Measurements from ENCODE around the gene TYROBP.
A peak's percentile ranks its signal among the peaks of the same experiment; 100 is the strongest.
"Not testable (repeated sequence)": the region's sequence is repeated elsewhere in the genome, so short reads cannot be mapped to it uniquely, and the experiment has no call there.

The TYROBP gene

GRCh38 chr19:35870798-35871197 lies 37.3 kb downstream of the TYROBP start:
- no peak for DNase-seq (ENCODE audit: low read depth, low spot score)

DNA sequence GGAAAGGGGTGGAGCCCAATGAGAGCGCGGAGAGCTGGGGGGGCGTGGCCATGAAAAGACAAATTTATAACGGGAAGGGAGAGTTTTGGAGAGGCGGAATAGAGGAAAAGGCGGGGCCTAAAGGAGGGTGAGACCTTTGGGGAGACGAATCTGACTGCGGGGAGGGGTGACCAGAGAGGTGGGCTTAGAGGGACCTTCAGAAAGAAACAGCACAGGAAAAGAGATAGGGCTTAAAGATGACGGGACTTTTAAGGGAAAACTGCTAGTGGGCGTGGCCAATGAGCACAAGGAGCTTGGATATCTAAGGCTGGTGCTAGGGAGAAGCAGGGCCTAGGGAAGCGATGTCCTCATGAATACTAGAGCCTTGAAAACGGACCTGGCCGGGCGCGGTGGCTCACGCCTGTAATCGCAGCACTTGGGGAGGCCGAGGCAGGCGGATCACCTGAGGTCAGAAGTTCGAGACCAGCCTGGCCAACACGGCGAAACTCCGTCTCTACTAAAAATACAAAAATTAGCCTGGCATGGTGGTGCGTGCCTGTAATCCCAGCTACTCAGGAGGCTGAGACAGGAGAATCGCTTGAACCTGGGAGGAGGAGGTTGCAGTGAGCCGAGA lies 37.9 kb downstream of the TYROBP start:
- not testable (repeated sequence) for DNase-seq (ENCODE audit: low read depth, low spot score)

DNA sequence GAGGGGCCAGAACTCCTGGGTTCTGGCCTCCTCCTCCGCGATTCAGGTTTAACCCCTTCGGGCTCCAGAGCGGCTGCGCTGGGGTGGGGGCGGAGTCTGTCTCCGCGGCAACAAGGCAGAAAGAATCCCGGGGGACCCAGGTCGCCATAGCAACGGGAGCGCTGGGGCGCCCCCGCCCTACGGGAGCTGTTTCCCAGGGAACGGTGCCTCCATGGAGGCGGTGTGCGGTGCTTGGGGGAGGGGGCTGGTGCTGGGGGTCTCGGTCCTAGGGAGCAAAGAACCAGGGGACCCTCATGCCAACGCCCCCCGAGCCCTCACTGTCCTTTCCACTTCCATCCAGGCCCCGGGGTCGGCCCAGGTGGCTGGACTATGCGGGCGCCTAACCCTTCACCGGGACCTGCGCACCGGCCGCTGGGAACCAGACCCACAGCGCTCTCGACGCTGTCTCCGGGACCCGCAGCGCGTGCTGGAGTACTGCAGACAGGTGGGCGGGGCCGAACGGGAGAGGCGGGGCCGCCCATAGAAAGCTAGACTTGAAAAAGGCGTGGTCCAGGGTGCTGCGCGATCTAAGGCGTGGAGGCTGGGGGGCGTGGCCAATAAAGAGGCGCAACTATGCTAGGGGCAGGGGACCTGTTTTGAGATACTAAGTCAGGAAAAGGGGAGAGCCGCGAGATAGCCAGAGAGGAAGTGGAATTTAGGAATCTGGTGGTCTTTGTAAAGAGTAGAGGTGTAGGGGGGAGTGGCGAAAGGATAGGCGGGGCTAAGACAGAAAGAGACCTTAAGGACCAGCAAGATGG lies 38.6 kb downstream of the TYROBP start:
- DNase-seq (ENCODE audit: low read depth, low spot score) = peak; percentile 50

DNA sequence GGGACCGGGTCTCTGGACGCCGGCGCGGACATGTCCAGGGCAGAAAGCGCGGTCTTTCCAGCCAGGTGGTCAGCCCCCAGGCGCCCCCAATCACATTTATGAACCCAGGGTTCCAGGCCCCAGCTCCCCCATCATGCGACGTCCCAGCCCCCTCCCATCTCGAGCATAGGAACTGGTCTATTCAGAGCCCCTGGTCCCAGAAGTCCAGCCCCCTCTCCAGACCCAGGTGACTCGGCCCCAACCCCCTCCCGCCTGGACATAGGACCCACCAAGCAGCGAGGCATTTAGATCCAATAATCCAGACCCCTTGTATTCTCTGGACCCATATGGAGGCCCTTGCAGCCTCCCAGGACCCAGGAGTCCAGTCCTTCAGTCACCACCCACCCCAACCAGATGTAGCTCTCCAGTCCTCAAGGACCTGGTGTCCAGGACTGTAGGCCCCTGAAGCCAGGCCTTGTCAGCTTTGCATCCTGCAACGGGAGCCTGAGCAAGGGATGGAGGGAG lies 39.2 kb downstream of the TYROBP start:
- DNase-seq (ENCODE audit: low read depth, low spot score) = no peak

- DNase-seq (ENCODE audit: low read depth, low spot score) = peak; percentile 37
These were observed 39.8 kb downstream of the TYROBP start, which contains the start of gene APLP1 for GRCh38 chr19:35868172-35868822. APLP1 (plus strand) TSS chr19:35868574; CDS start chr19:35868637, 63 bp downstream.

DNA sequence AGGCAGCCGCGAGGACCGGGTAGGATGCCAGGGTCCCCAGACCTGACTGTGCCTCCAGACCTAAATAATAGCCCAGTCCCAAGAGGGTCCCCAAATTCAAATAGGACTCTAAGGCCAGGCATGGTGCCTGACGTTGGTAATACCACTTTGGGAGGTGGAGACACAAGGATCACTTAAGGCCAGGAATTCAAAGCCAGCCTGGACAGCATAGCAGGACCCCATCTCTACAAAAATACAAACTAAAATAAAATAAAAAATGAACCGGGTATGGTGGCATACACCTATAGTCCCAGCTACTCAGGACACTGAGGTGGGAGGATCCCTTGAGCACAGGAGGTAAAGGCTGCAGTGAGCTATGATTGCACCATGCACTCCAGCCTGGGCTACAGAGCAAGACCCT lies 45.1 kb downstream of the TYROBP start:
- DNase-seq (ENCODE audit: low read depth, low spot score) = no peak

GRCh38 chr19:35862528-35862927 lies 45.6 kb downstream of the TYROBP start:
- no peak for DNase-seq (ENCODE audit: low read depth, low spot score)

- DNase-seq (ENCODE audit: low read depth, low spot score) = no peak
These were observed 46.4 kb downstream of the TYROBP start for GRCh38 chr19:35861640-35862160.

DNA sequence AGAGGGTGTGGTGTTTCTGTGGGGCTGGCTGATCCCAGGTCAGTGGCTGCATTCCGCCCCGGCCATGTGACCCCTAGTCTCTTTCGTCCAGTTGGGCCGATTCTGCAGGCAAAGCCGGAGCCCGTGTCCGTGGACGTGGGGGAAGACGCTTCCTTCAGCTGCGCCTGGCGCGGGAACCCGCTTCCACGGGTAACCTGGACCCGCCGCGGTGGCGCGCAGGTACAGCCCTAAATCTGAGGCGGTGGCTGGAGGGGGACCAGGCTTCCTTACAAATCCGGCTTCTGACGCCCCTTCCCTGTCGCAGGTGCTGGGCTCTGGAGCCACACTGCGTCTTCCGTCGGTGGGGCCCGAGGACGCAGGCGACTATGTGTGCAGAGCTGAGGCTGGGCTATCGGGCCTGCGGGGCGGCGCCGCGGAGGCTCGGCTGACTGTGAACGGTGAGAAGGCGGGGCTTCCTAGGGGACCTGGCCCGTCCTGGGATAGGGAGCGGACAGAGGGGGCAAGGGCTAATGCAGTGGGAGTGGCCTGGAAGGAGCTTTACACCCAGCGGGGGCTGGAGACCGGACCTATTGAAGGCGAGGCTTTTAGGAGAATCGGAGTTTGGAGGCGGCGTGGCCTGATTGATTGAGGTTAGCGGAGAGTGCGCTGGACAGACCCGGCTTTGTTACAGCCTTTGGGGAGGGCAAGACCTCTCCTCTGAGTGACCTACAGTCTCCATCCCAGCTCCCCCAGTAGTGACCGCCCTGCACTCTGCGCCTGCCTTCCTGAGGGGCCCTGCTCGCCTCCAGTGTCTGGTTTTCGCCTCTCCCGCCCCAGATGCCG lies 47.1 kb downstream of the TYROBP start:
- DNase-seq (ENCODE audit: low read depth, low spot score) = no peak

- no peak for DNase-seq (ENCODE audit: low read depth, low spot score)
These were observed 47.7 kb downstream of the TYROBP start for GRCh38 chr19:35860436-35860817.

- no peak for DNase-seq (ENCODE audit: low read depth, low spot score)
These were observed 48.7 kb downstream of the TYROBP start for GRCh38 chr19:35859414-35859813.

GRCh38 chr19:35858311-35858710 lies 49.8 kb downstream of the TYROBP start:
- no peak for DNase-seq (ENCODE audit: low read depth, low spot score)

- DNase-seq (ENCODE audit: low read depth, low spot score) = no peak
These were observed 51.4 kb downstream of the TYROBP start, which contains the start of gene KIRREL2 for GRCh38 chr19:35856546-35857149. KIRREL2 (plus strand) TSS chr19:35856911; CDS start chr19:35857120, 209 bp downstream.

All from activated CD4-positive, CD25-positive, alpha-beta regulatory T cell treated with anti-CD3 and anti-CD28 coated beads, Interleukin-2, amount 50 U/mL, for 16 hours (primary cell).